HG02840 (cell line): Measurements from ENCODE around the gene FUNDC2.

Experiments used
- ATAC-seq: cut with Tn5 transposase; IDR thresholded peaks from one replicate; pipeline ENCODE4 v1.9.1; 2021; ENCODE audit warnings: mild to moderate bottlenecking, moderate library complexity, moderate number of reproducible peaks; ENCODE audit not compliant: unreplicated experiment, low FRiP score

The FUNDC2 gene

GRCh38 chrX:155023907-155024833 is 2.5 kb upstream of the FUNDC2 start:
- no peak for ATAC-seq

GRCh38 chrX:155026420-155026726 is 271 bp upstream of the FUNDC2 start:
- no peak for ATAC-seq

- ATAC-seq, result no peak
These were observed 944 bp downstream of the FUNDC2 start for GRCh38 chrX:155027509-155028066.

GRCh38 chrX:155028129-155028528 is 1.5 kb downstream of the FUNDC2 start:
- no peak for ATAC-seq

- ATAC-seq, result no peak
These were observed 2.2 kb downstream of the FUNDC2 start for GRCh38 chrX:155028877-155029291.

- ATAC-seq, result no peak
These were observed 5.0 kb downstream of the FUNDC2 start for GRCh38 chrX:155031657-155032056.

GRCh38 chrX:155035688-155036087 is 9.0 kb downstream of the FUNDC2 start:
- no peak for ATAC-seq

- no peak for ATAC-seq
These were observed 19.6 kb downstream of the FUNDC2 start for GRCh38 chrX:155046129-155046810.

- ATAC-seq, result no peak
These were observed 20.3 kb downstream of the FUNDC2 start for GRCh38 chrX:155046811-155047528.

- ATAC-seq, result no peak
These were observed 22.5 kb downstream of the FUNDC2 start for GRCh38 chrX:155048977-155049619.

GRCh38 chrX:155052738-155053498 is 26.3 kb downstream of the FUNDC2 start:
- ATAC-seq, result no peak

GRCh38 chrX:155053656-155054055 is 27.0 kb downstream of the FUNDC2 start:
- no peak for ATAC-seq

- no peak for ATAC-seq
These were observed 27.6 kb downstream of the FUNDC2 start for GRCh38 chrX:155054255-155054654.

- ATAC-seq, result no peak
These were observed 28.9 kb downstream of the FUNDC2 start for GRCh38 chrX:155055494-155055893.

GRCh38 chrX:155056471-155056870 is 29.8 kb downstream of the FUNDC2 start:
- no peak for ATAC-seq

- ATAC-seq, result peak; percentile 79
These were observed 30.5 kb downstream of the FUNDC2 start for GRCh38 chrX:155056877-155057792.

GRCh38 chrX:155061760-155062159 is 35.1 kb downstream of the FUNDC2 start:
- no peak for ATAC-seq

- ATAC-seq, result no peak
These were observed 38.5 kb downstream of the FUNDC2 start for GRCh38 chrX:155065035-155065734.
